HepG2 (cell line): ENCODE data around the gene PHF5A. TPM values are rescaled to one million over a fixed set of nuclear protein-coding genes. Genes with fewer than 3 reads are reported as not detected.

Source experiments
- DRAP1 ChIP-seq: IDR thresholded peaks from 2 replicates; pipeline ENCODE4 v1.6.1; 2016; ENCODE audit warnings: missing genetic modification reagents, missing compliant biosample characterization
- EHMT2 ChIP-seq: fragments of 200-600 bp; sonication (generic); IDR thresholded peaks from 2 replicates; pipeline ENCODE4 v1.7.0; 2017; ENCODE audit warnings: antibody characterized with exemption, low read depth, low read length, borderline replicate concordance
- ERF ChIP-seq: IDR thresholded peaks from 2 replicates; pipeline ENCODE4 v1.6.1; 2018; ENCODE audit warnings: missing biosample characterization, missing genetic modification reagents
- HDAC1 ChIP-seq: sonication (generic); formaldehyde crosslinking; IDR thresholded peaks from 2 replicates; pipeline ENCODE4 v1.5.1; 2020; ENCODE audit warnings: mild to moderate bottlenecking, missing genetic modification reagents
- KDM2A ChIP-seq: sonication (generic); formaldehyde crosslinking; IDR thresholded peaks from 2 replicates; pipeline ENCODE4 v1.4.0; 2020; ENCODE audit warnings: low read depth, missing genetic modification reagents, borderline replicate concordance
- KMT2B ChIP-seq: IDR thresholded peaks from 2 replicates; pipeline ENCODE4 v1.6.1; 2016; ENCODE audit warnings: missing genetic modification reagents, missing compliant biosample characterization
- MED1 ChIP-seq: sonication (generic); formaldehyde crosslinking; IDR thresholded peaks from 2 replicates; pipeline ENCODE4 v1.4.0; 2020; ENCODE audit warnings: missing genetic modification reagents
- MEIS1 ChIP-seq: sonication (generic); formaldehyde crosslinking; IDR thresholded peaks from 2 replicates; pipeline ENCODE4 v1.9.0; 2021; ENCODE audit warnings: mild to moderate bottlenecking, missing genetic modification reagents, moderate library complexity, borderline replicate concordance
- NR0B2 ChIP-seq: sonication (generic); formaldehyde crosslinking; IDR thresholded peaks from 2 replicates; pipeline ENCODE4 v1.4.0; 2020; ENCODE audit warnings: mild to moderate bottlenecking, missing genetic modification reagents
- SIX1 ChIP-seq: sonication (generic); formaldehyde crosslinking; IDR thresholded peaks from 2 replicates; pipeline ENCODE4 v1.4.0; 2020; ENCODE audit warnings: missing genetic modification reagents, borderline replicate concordance
- ZHX1 ChIP-seq: sonication (generic); formaldehyde crosslinking; IDR thresholded peaks from 2 replicates; pipeline ENCODE4 v1.8.1; 2022; ENCODE audit warnings: low read depth, mild to moderate bottlenecking, missing genetic modification reagents
- ZNF292 ChIP-seq: sonication (generic); formaldehyde crosslinking; IDR thresholded peaks from 2 replicates; pipeline ENCODE4 v1.8.1; 2022; ENCODE audit warnings: mild to moderate bottlenecking, low read depth, missing genetic modification reagents, borderline replicate concordance
- ZNF430 ChIP-seq: sonication (generic); formaldehyde crosslinking; IDR thresholded peaks from 2 replicates; pipeline ENCODE4 v1.9.0; 2021; ENCODE audit warnings: mild to moderate bottlenecking, missing genetic modification reagents
- ZNF580 ChIP-seq: IDR thresholded peaks from 2 replicates; pipeline ENCODE4 v1.6.1; 2016; ENCODE audit warnings: low read depth, borderline replicate concordance
- ZNF777 ChIP-seq: sonication (generic); formaldehyde crosslinking; IDR thresholded peaks from 2 replicates; pipeline ENCODE4 v1.4.0; 2020; ENCODE audit warnings: missing genetic modification reagents
- polyA plus RNA-seq, 8 experiments: library from polyadenylated mRNA; depleted of rRNA in 3 of 8; stranded (reverse) in 7 of 8; unstranded in 1 of 8; fragments of >200 nt; fragmentation: Illumina TruSeq in 4 of 8; extraction: Trizol in 4 of 8; gene quantifications; 2 replicates each; pipeline versions ENCODE4 v1.2.1 to v1.2.3, GENCODE V29; 2011 to 2016; ENCODE audit warnings: low read depth in 4 of 8, missing spikeins in 1 of 8, mixed read lengths in 1 of 8; ENCODE audit not compliant: insufficient read depth in 1 of 8
- total RNA-seq, 5 experiments: library from RNA; depleted of rRNA; stranded (reverse); fragments of >200 nt; fragmentation: Illumina TruSeq; extraction: Trizol; gene quantifications; 2 replicates each; pipeline ENCODE4 v1.2.3, GENCODE V29; 2016; ENCODE audit warnings: low read depth in 1 of 5
- TF ChIP-seq, protein P1 (sequence below): sonication (generic); formaldehyde crosslinking; IDR thresholded peaks from 2 replicates; pipeline ENCODE4 v1.9.0; 2021; ENCODE audit warnings: mild to moderate bottlenecking, missing genetic modification reagents

Gene PHF5A
- total and polyA plus RNA-seq, 2 of the 13 experiments (the other 11 are each of a cell fraction or from before 2014, with no cell fraction given) = 56.6 to 105 TPM

DNA sequence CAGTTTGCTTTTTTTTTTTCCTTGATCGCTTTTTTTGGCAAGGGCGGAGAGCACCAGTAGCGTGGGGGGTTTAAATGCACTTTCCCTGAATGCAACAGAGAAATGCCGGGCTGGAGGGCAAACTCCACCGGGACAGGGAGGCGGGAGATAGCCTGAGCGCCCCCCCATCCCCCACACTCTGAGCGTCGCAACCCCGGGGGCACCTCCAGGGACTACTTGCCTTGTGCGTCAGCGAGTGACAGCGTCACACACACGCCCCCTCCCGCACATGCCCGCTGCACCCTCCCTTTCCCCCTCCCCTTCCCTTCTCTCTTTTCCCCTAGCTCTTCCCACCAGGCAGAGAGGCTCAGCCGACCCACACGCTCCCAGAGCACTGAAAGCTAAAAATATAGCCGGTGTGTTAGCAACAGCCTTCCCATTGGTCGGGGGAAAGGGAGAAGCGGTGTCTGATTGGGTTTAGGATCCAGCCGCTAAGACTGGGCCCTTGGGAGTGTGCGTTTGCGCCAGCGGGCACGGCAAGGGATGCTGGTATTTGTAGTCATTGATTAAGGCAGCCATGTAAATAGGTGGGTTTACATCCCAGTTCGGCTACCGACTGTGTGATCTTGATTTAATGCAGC, 20.2 kb downstream of the PHF5A start (continued):
- TF ChIP-seq, protein P1, sequence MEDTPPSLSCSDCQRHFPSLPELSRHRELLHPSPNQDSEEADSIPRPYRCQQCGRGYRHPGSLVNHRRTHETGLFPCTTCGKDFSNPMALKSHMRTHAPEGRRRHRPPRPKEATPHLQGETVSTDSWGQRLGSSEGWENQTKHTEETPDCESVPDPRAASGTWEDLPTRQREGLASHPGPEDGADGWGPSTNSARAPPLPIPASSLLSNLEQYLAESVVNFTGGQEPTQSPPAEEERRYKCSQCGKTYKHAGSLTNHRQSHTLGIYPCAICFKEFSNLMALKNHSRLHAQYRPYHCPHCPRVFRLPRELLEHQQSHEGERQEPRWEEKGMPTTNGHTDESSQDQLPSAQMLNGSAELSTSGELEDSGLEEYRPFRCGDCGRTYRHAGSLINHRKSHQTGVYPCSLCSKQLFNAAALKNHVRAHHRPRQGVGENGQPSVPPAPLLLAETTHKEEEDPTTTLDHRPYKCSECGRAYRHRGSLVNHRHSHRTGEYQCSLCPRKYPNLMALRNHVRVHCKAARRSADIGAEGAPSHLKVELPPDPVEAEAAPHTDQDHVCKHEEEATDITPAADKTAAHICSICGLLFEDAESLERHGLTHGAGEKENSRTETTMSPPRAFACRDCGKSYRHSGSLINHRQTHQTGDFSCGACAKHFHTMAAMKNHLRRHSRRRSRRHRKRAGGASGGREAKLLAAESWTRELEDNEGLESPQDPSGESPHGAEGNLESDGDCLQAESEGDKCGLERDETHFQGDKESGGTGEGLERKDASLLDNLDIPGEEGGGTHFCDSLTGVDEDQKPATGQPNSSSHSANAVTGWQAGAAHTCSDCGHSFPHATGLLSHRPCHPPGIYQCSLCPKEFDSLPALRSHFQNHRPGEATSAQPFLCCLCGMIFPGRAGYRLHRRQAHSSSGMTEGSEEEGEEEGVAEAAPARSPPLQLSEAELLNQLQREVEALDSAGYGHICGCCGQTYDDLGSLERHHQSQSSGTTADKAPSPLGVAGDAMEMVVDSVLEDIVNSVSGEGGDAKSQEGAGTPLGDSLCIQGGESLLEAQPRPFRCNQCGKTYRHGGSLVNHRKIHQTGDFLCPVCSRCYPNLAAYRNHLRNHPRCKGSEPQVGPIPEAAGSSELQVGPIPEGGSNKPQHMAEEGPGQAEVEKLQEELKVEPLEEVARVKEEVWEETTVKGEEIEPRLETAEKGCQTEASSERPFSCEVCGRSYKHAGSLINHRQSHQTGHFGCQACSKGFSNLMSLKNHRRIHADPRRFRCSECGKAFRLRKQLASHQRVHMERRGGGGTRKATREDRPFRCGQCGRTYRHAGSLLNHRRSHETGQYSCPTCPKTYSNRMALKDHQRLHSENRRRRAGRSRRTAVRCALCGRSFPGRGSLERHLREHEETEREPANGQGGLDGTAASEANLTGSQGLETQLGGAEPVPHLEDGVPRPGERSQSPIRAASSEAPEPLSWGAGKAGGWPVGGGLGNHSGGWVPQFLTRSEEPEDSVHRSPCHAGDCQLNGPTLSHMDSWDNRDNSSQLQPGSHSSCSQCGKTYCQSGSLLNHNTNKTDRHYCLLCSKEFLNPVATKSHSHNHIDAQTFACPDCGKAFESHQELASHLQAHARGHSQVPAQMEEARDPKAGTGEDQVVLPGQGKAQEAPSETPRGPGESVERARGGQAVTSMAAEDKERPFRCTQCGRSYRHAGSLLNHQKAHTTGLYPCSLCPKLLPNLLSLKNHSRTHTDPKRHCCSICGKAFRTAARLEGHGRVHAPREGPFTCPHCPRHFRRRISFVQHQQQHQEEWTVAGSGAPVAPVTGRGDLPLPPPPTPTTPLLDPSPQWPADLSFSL (CRISPR knock-in tag) = no peak
- no peak for TF ChIP-seq SIX1 (CRISPR knock-in tag)
- no peak for TF ChIP-seq ZNF777 (CRISPR knock-in tag)
- TF ChIP-seq NR0B2 (CRISPR knock-in tag) = no peak
- TF ChIP-seq EHMT2 = no peak
- TF ChIP-seq ZNF430 = 0 out of 2 replicates have a peak, but pooled peaks have one; percentile 32
- TF ChIP-seq MEIS1 (CRISPR knock-in tag) = peak; percentile 51; the same call in 1 of the 2 replicates
- peak; percentile 57; the same call in 1 of the 2 replicates for TF ChIP-seq ZNF580 (CRISPR knock-in tag)
- peak; percentile 90 for TF ChIP-seq KDM2A (CRISPR knock-in tag)
- TF ChIP-seq MED1 = peak; percentile 75
- peak; percentile 86 for TF ChIP-seq DRAP1 (CRISPR knock-in tag)
- peak; percentile 80 for TF ChIP-seq HDAC1 (CRISPR knock-in tag)
- TF ChIP-seq ZHX1 (CRISPR knock-in tag) = peak; percentile 86; the same call in 1 of the 2 replicates
- peak; percentile 77 for TF ChIP-seq ERF
- peak; percentile 39; the same call in 1 of the 2 replicates for TF ChIP-seq KMT2B (CRISPR knock-in tag)
- no peak for TF ChIP-seq ZNF292
